H9 (cell line): ENCODE results near the gene ZNF407. TPM values are rescaled to one million over a fixed set of nuclear protein-coding genes. Genes with fewer than 3 reads are reported as not detected.
A peak's percentile ranks its signal among the peaks of the same experiment; 100 is the strongest.

Source experiments
- DNase-seq: peaks from one replicate; pipeline ENCODE4 v3.0.0-alpha.2; 2017
- H2AFZ ChIP-seq: one replicate; pipeline ENCODE4 v1.6.1; 2013; ENCODE audit warnings: mild to moderate bottlenecking, low read length, control low read depth, moderate library complexity
- H2AK5ac ChIP-seq: 2 replicates; pipeline ENCODE4 v1.6.1; 2013; ENCODE audit warnings: low read length, control low read depth, mixed read lengths; ENCODE audit not compliant: insufficient read length
- H2BK120ac ChIP-seq: one replicate; pipeline ENCODE4 v1.6.1; 2013; ENCODE audit warnings: low read depth, mild to moderate bottlenecking, low read length, control low read depth, inconsistent platforms; ENCODE audit not compliant: poor library complexity, severe bottlenecking
- H2BK12ac ChIP-seq: 2 replicates; pipeline ENCODE4 v1.6.1; 2013; ENCODE audit warnings: low read length, control low read depth, mixed read lengths, low read depth; ENCODE audit not compliant: insufficient read length
- H2BK15ac ChIP-seq: 2 replicates; pipeline ENCODE4 v1.6.1; 2013; ENCODE audit warnings: low read depth, low read length, control low read depth
- H2BK20ac ChIP-seq: one replicate; pipeline ENCODE4 v1.6.1; 2013; ENCODE audit warnings: low read depth, mild to moderate bottlenecking, low read length, control low read depth, inconsistent platforms; ENCODE audit not compliant: poor library complexity, severe bottlenecking
- H2BK5ac ChIP-seq: 2 replicates; pipeline ENCODE4 v1.6.1; 2013; ENCODE audit warnings: low read length, control low read depth, mixed read lengths; ENCODE audit not compliant: insufficient read length
- H3K14ac ChIP-seq: 2 replicates; pipeline ENCODE4 v1.6.1; 2013; ENCODE audit warnings: low read length, control low read depth; ENCODE audit not compliant: insufficient read depth
- H3K18ac ChIP-seq: 2 replicates; pipeline ENCODE4 v1.6.1; 2013; ENCODE audit warnings: low read depth, mild to moderate bottlenecking, mixed read lengths, low read length, control low read depth; ENCODE audit not compliant: insufficient read length
- H3K23ac ChIP-seq: 2 replicates; pipeline ENCODE4 v1.6.1; 2013; ENCODE audit warnings: low read length, control low read depth, mixed read lengths, low read depth; ENCODE audit not compliant: insufficient read length
- H3K23me2 ChIP-seq: 2 replicates; pipeline ENCODE4 v1.6.1; 2013; ENCODE audit warnings: low read depth, mild to moderate bottlenecking, mixed read lengths, low read length, control low read depth; ENCODE audit not compliant: insufficient read length, poor library complexity, severe bottlenecking
- H3K27ac ChIP-seq: 2 replicates; pipeline ENCODE4 v1.5.1; 2013; ENCODE audit warnings: low read length, control low read depth, mixed read lengths, low read depth; ENCODE audit not compliant: insufficient read length
- H3K27me3 ChIP-seq: 2 replicates; pipeline ENCODE4 v1.6.1; 2013; ENCODE audit warnings: low read length, control low read depth, inconsistent platforms; ENCODE audit not compliant: insufficient read depth
- H3K4ac ChIP-seq: 2 replicates; pipeline ENCODE4 v1.6.1; 2013; ENCODE audit warnings: low read depth, mild to moderate bottlenecking, control low read depth, inconsistent platforms, low read length, moderate library complexity
- H3K4me1 ChIP-seq: 2 replicates; pipeline ENCODE4 v1.6.1; 2013; ENCODE audit warnings: low read length, control low read depth, inconsistent platforms; ENCODE audit not compliant: insufficient read depth
- H3K4me2 ChIP-seq: 2 replicates; pipeline ENCODE4 v1.6.1; 2013; ENCODE audit warnings: low read length, control low read depth, mixed read lengths; ENCODE audit not compliant: insufficient read length, insufficient read depth
- H3K56ac ChIP-seq: 2 replicates; pipeline ENCODE4 v1.6.1; 2013; ENCODE audit warnings: low read depth, mild to moderate bottlenecking, mixed read lengths, low read length, control low read depth; ENCODE audit not compliant: insufficient read length
- H3K79me1 ChIP-seq: 2 replicates; pipeline ENCODE4 v1.6.1; 2013; ENCODE audit warnings: low read depth, mild to moderate bottlenecking, moderate library complexity, low read length, control low read depth, inconsistent platforms; ENCODE audit not compliant: insufficient read depth, poor library complexity, severe bottlenecking
- H3K79me2 ChIP-seq: 2 replicates; pipeline ENCODE4 v1.6.1; 2013; ENCODE audit warnings: low read length, control low read depth, inconsistent platforms; ENCODE audit not compliant: insufficient read depth
- H3K9ac ChIP-seq: 2 replicates; pipeline ENCODE4 v1.6.1; 2013; ENCODE audit warnings: low read length, control low read depth, mixed read lengths; ENCODE audit not compliant: insufficient read length; ENCODE audit errors: extremely low read depth
- H3K9me3 ChIP-seq: one replicate; pipeline ENCODE4 v1.6.1; 2013; ENCODE audit warnings: low read depth, low read length, inconsistent platforms; ENCODE audit not compliant: control insufficient read depth
- H3T11ph ChIP-seq: one replicate; pipeline ENCODE4 v1.6.1; 2013; ENCODE audit warnings: mild to moderate bottlenecking, low read length, control low read depth, inconsistent platforms
- H4K20me1 ChIP-seq: one replicate; pipeline ENCODE4 v1.6.1; 2013; ENCODE audit not compliant: control insufficient read depth, insufficient read length, insufficient read depth
- H4K5ac ChIP-seq: 2 replicates; pipeline ENCODE4 v1.6.1; 2013; ENCODE audit warnings: low read depth, mild to moderate bottlenecking, mixed read lengths, low read length, control low read depth; ENCODE audit not compliant: insufficient read length
- H4K8ac ChIP-seq: replicated peaks from 2 replicates; pipeline ENCODE4 v1.6.1; 2013; ENCODE audit warnings: low read length, control low read depth, mixed read lengths, low read depth; ENCODE audit not compliant: insufficient read length
- H4K91ac ChIP-seq: 2 replicates; pipeline ENCODE4 v1.6.1; 2013; ENCODE audit warnings: low read depth, mild to moderate bottlenecking, moderate library complexity, mixed read lengths, low read length, control low read depth; ENCODE audit not compliant: insufficient read length
- H3K27ac Mint-ChIP-seq, 3 experiments: 2 replicates in 2 of 3; 3 replicates in 1 of 3; pipeline ENCODE4 v1.8.0; 2020 to 2021; ENCODE audit warnings: mixed read lengths in 3 of 3, mild to moderate bottlenecking in 1 of 3, moderate library complexity in 1 of 3
- H3K27me3 Mint-ChIP-seq: 2 replicates; pipeline ENCODE4 v1.8.0; 2021; ENCODE audit warnings: low read depth, mild to moderate bottlenecking, moderate library complexity, mixed read lengths
- H3K36me3 Mint-ChIP-seq, 3 experiments: 2 replicates in 2 of 3; 3 replicates in 1 of 3; pipeline ENCODE4 v1.8.0; 2020 to 2021; ENCODE audit warnings: low read depth in 3 of 3, mixed read lengths in 3 of 3; ENCODE audit not compliant: insufficient read depth in 1 of 3
- H3K4me1 Mint-ChIP-seq, 2 experiments: 2 replicates each; pipeline ENCODE4 v1.8.0; 2020; ENCODE audit warnings: mixed read lengths in 2 of 2
- H3K4me3 Mint-ChIP-seq, 2 experiments: 2 replicates in 1 of 2; 3 replicates in 1 of 2; pipeline ENCODE4 v1.8.0; 2020 to 2021; ENCODE audit warnings: mild to moderate bottlenecking in 2 of 2, mixed read lengths in 2 of 2, moderate library complexity in 1 of 2
- H3K9me3 Mint-ChIP-seq, 2 experiments: 2 replicates in 1 of 2; 3 replicates in 1 of 2; pipeline ENCODE4 v1.8.0; 2020; ENCODE audit warnings: mild to moderate bottlenecking in 2 of 2, mixed read lengths in 2 of 2, moderate library complexity in 1 of 2
- CTCF ChIP-seq: fragments of 200-600 bp; sonication (generic); conservative IDR thresholded peaks from 3 replicates; pipeline ENCODE4 v1.8.0; 2021; ENCODE audit warnings: antibody characterized with exemption, mild to moderate bottlenecking
- WGBS: extraction: QIAGEN DNeasy Blood & Tissue Kit; methylation state at CpG from one replicate; pipeline ENCODE4 v1.1.7; 2013; ENCODE audit warnings: missing lambda C conversion rate, low lambda C conversion rate, mixed read lengths; ENCODE audit not compliant: insufficient read length; ENCODE audit errors: extremely low coverage; 5-methylcytosine and 5-hydroxymethylcytosine counted together
- total RNA-seq: library from RNA; stranded (reverse); gene quantifications from 2 replicates; pipeline ENCODE4 v1.2.1, GENCODE V29; 2021

ZNF407 gene
- total RNA-seq, 1 experiment from 2014 or later: 8.7 TPM

- no peak overlapping the region for H2BK120ac ChIP-seq
- H3K4me1 Mint-ChIP-seq: peaks cover 0 to 6% of the 10 kb centered on the region in 2 experiments
- no peak for DNase-seq
- no peak overlapping the region for H2AFZ ChIP-seq
- H3K9me3 ChIP-seq: no peaks in the 10 kb centered on the region
- H4K20me1 ChIP-seq: no peaks in the 10 kb centered on the region
- no peak overlapping the region for H3K4me3 Mint-ChIP-seq
- H4K5ac ChIP-seq: no peak overlapping the region
- H4K8ac ChIP-seq: no peak overlapping the region
- no peak overlapping the region for H3K56ac ChIP-seq
- no peak overlapping the region for H2BK15ac ChIP-seq
- no peak overlapping the region for H3K14ac ChIP-seq
- no peak overlapping the region for H3K4me2 ChIP-seq
- H3K23ac ChIP-seq: no peak overlapping the region
- H4K91ac ChIP-seq: no peak overlapping the region
- H3K9ac ChIP-seq: no peak overlapping the region
- H3K79me2 ChIP-seq: no peaks in the 10 kb centered on the region
- H3K27me3 ChIP-seq: peaks cover 2% of the 10 kb centered on the region; the same call in 1 of the 2 replicates
- H2BK20ac ChIP-seq: no peak overlapping the region
- H3K18ac ChIP-seq: no peak overlapping the region
- H3K27ac ChIP-seq: no peak overlapping the region
- peak overlapping the region in 1 of 3 experiments; percentile 77; a peak in 3 of 7 replicates for H3K27ac Mint-ChIP-seq
- H3K27me3 Mint-ChIP-seq: no peaks in the 10 kb centered on the region
- 0 out of 7 replicates have a peak, but pooled peaks cover 2 to 4% (median 3%) of the 10 kb centered on the region in 3 experiments for H3K36me3 Mint-ChIP-seq
- H2AK5ac ChIP-seq: no peak overlapping the region
- peaks cover 0 to 3% of the 10 kb centered on the region in 2 experiments; a peak in 1 of 5 replicates for H3K9me3 Mint-ChIP-seq
- peaks cover 2% of the 10 kb centered on the region; the same call in 1 of the 2 replicates for H3K4me1 ChIP-seq
- no peaks in the 10 kb centered on the region for H3K79me1 ChIP-seq
- no peak overlapping the region for H3T11ph ChIP-seq
- no CpG with 5 or more reads among the region's 3 CpGs for WGBS
- H3K23me2 ChIP-seq: no peaks in the 10 kb centered on the region
- H3K4ac ChIP-seq: no peak overlapping the region
- H2BK12ac ChIP-seq: no peak overlapping the region
- H2BK5ac ChIP-seq: no peak overlapping the region
- TF ChIP-seq CTCF: no peak
Observed at GRCh38 chr18:74820160-74820780, 222.6 kb downstream of the ZNF407 start.
